GM23248 (cell line): ENCODE measurements around the gene ITGA6.

ENCODE experiments used
- EZH2 ChIP-seq: fragments of 200-600 bp; sonication (generic); IDR thresholded peaks from 2 replicates; pipeline ENCODE4 v1.6.1; 2018; ENCODE audit warnings: antibody characterized with exemption, mild to moderate bottlenecking; ENCODE audit not compliant: insufficient read depth, poor library complexity, severe bottlenecking
- EZH2phosphoT487 ChIP-seq: fragments of 200-600 bp; sonication (generic); IDR thresholded peaks from 2 replicates; pipeline ENCODE4 v1.6.1; 2018; ENCODE audit warnings: antibody characterized with exemption, moderate library complexity, mild to moderate bottlenecking, low read depth; ENCODE audit not compliant: insufficient read depth

DNA sequence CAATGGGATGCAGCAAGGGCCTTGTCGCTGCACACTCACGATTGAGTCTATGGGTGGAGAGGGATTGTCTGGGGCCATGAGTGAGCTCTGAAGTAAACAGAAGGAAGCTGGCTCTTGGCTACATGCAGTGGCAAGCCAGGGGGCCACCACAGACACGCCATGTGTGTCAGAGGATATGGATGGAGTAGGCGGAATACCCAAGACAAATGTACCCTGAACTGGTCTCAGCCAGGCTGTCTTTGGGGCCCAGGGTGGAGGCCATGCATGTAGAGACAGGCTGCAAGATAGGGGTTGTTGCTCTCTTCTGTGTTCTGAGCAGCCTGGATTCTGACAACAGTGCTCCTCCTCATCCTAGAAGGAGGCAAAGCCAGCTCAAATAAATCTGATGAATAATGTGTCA, 24.0 kb upstream of the ITGA6 start:
- TF ChIP-seq EZH2 = no peak
- no peak for TF ChIP-seq EZH2phosphoT487
